Measurements from ENCODE around the gene CTU1.

Gene CTU1

GRCh38 chr19:51102991-51103390 is 5.2 kb downstream of the CTU1 start:
- no peak for DNase-seq

- DNase-seq, result no peak
Measured at GRCh38 chr19:51101171-51101865, 6.9 kb downstream of the CTU1 start.

GRCh38 chr19:51100601-51101000 is 7.6 kb downstream of the CTU1 start:
- no peak for DNase-seq

GRCh38 chr19:51099047-51099382 is 9.2 kb downstream of the CTU1 start:
- no peak for DNase-seq

GRCh38 chr19:51098365-51099046 is 9.7 kb downstream of the CTU1 start:
- no peak for DNase-seq

GRCh38 chr19:51097796-51098195 is 10.4 kb downstream of the CTU1 start:
- DNase-seq, result no peak

GRCh38 chr19:51097166-51097738 is 11.0 kb downstream of the CTU1 start:
- DNase-seq, result peak; percentile 19 to 22

- peak; percentile 7 to 11 for DNase-seq
Measured at GRCh38 chr19:51096473-51097165, 11.6 kb downstream of the CTU1 start.

- no peak for DNase-seq
Measured at GRCh38 chr19:51094696-51095279, 13.4 kb downstream of the CTU1 start.

- DNase-seq, result no peak
Measured at GRCh38 chr19:51093510-51094345, 14.5 kb downstream of the CTU1 start.

GRCh38 chr19:51093101-51093500 is 15.1 kb downstream of the CTU1 start:
- no peak for DNase-seq

- no peak for DNase-seq
Measured at GRCh38 chr19:51091895-51092873, 16.0 kb downstream of the CTU1 start.

- DNase-seq, result no peak
Measured at GRCh38 chr19:51091126-51091525, 17.1 kb downstream of the CTU1 start.

- DNase-seq, result no peak
Measured at GRCh38 chr19:51090471-51090870, 17.7 kb downstream of the CTU1 start.

GRCh38 chr19:51089786-51090185 is 18.4 kb downstream of the CTU1 start:
- DNase-seq, result no peak

GRCh38 chr19:51086153-51086850 is 21.9 kb downstream of the CTU1 start:
- DNase-seq, result no peak

- no peak for DNase-seq
Measured at GRCh38 chr19:51084505-51084904, 23.7 kb downstream of the CTU1 start.

- no peak for DNase-seq
Measured at GRCh38 chr19:51083783-51084182, 24.4 kb downstream of the CTU1 start.

- DNase-seq, result no peak
Measured at GRCh38 chr19:51083181-51083580, 25.0 kb downstream of the CTU1 start.

GRCh38 chr19:51082611-51083010 is 25.6 kb downstream of the CTU1 start, which contains the start of gene KLK14:
TSS of gene KLK14 (minus strand) at chr19:51082887. CDS start at chr19:51082614, 273 bp downstream.
- no peak for DNase-seq

Measured in AML-193 (cell line).